Measurements from ENCODE around the gene NODAL.

Gene NODAL

DNA sequence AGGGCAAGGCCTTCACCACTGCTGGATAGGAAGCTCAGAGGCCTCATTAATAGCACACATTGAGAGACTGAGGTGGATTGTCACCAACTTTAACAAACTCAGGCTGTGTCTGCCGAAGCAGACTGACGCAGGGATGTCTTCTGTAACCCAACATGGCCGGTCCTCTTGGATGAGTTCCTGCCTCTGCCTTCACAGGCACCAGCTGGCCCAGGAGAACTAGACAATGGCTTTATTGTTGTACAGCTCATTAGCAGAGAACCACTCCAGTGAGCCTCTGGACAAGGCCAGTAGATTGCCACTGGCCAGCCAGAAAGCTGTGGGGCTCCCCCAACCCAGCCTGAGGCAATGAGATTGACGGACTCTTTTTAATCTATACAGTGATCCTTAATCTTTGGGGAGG lies 9.4 kb downstream of the NODAL start:
- no peak overlapping the region for H3K27ac ChIP-seq (ENCODE audit: low read depth, low read length)
- no peaks in the 10 kb centered on the region; the same call in 1 of the 2 replicates for H3K36me3 ChIP-seq (ENCODE audit: low read length)
- H4K20me1 ChIP-seq (ENCODE audit: low read depth, low read length), result no peaks in the 10 kb centered on the region
- no peaks in the 10 kb centered on the region for H3K79me2 ChIP-seq (ENCODE audit: insufficient read depth, low read length)
- no peak overlapping the region for H3K4me2 ChIP-seq (ENCODE audit: low read depth, low read length, poor library complexity, severe bottlenecking)
- no peaks in the 10 kb centered on the region for H3K9me2 ChIP-seq (replicated peaks; ENCODE audit: insufficient read depth, low read length)
- no peak overlapping the region for H3K9ac ChIP-seq (ENCODE audit: low read length)
- no peaks in the 10 kb centered on the region for H3K9me3 ChIP-seq (ENCODE audit: insufficient read depth, low read length)
- H3K27me3 ChIP-seq (ENCODE audit: low read length), result no peaks in the 10 kb centered on the region
- H3F3A ChIP-seq (ENCODE audit: insufficient read depth), result no peaks in the 10 kb centered on the region
- no peak overlapping the region for H2AFZ ChIP-seq (ENCODE audit: low read depth, low read length, severe bottlenecking)
- TF ChIP-seq CTCF (IDR thresholded peaks at IDR 0.05; ENCODE audit: insufficient read depth, low read length, poor library complexity, severe bottlenecking), result no peak
- no peak for TF ChIP-seq EZH2phosphoT487 (conservative IDR thresholded peaks at IDR 0.05; ENCODE audit: low read length)
- no peak overlapping the region for H3K4me3 ChIP-seq (ENCODE audit: insufficient read depth, low read length, poor library complexity, severe bottlenecking)

DNA sequence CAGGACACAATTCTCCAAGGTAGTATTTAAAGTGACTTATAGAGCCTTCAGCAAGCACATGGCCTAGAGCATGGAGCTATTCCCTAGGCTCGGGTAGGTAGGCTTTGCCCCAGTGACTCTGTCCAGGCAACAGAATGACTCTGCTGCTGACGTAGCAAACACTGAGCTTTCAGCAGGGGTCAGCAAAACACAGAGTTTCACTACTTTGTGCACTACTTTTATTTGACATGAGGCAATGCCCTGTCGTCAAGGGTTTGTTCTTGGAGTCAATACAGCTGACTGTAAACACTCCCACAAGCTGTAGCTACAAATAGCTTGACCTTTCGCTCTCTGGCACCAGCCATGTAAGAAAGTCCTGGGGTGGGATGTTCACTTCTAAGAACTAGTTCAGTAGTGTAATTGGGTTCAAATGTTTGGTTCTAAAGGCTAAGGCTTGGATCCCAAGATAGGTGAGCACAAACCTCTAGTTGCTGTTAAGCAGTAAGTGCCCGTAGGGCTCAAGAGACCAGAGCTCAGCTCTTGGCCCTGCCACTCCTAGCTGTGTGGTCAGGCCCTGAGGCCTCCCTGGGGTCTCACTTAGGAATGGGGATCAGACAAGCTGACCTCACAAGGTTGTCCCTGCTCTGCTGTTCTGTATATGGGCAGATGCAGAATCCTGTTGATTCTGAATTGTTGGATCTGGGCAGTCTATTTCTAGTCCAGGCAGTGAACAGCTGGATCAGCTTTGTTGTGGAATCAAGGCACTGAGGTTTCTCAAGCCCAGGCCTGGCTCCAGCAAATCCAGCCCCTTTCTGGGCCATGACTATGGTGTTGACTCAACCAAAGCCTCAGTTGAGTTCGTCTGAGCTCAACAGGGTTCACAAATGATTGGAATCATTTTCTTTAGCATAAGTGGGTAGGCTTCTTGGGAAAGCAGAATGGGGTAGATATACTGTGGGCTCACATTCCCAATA lies 10.7 kb downstream of the NODAL start:
- no peak overlapping the region for H3K27ac ChIP-seq (ENCODE audit: low read depth, low read length)

GRCh38 chr10:70426823-70427222 lies 14.7 kb downstream of the NODAL start:
- no peaks in the 10 kb centered on the region for H4K20me1 ChIP-seq (ENCODE audit: low read depth, low read length)
- no peaks in the 10 kb centered on the region for H3K79me2 ChIP-seq (ENCODE audit: insufficient read depth, low read length)
- no peak overlapping the region for H3K9ac ChIP-seq (ENCODE audit: low read length)
- H3K4me3 ChIP-seq (ENCODE audit: insufficient read depth, low read length, poor library complexity, severe bottlenecking), result no peak overlapping the region
- H3K9me3 ChIP-seq (ENCODE audit: insufficient read depth, low read length), result no peaks in the 10 kb centered on the region
- no peak overlapping the region for H3K27ac ChIP-seq (ENCODE audit: low read depth, low read length)
- H3K4me2 ChIP-seq (ENCODE audit: low read depth, low read length, poor library complexity, severe bottlenecking), result no peak overlapping the region
- H3K27me3 ChIP-seq (ENCODE audit: low read length), result no peaks in the 10 kb centered on the region
- H2AFZ ChIP-seq (ENCODE audit: low read depth, low read length, severe bottlenecking), result no peak overlapping the region
- no peaks in the 10 kb centered on the region for H3F3A ChIP-seq (ENCODE audit: insufficient read depth)
- TF ChIP-seq EZH2phosphoT487 (conservative IDR thresholded peaks at IDR 0.05; ENCODE audit: low read length) (no peak), CTCF (IDR thresholded peaks at IDR 0.05; ENCODE audit: insufficient read depth, low read length, poor library complexity, severe bottlenecking) (no peak)
- no peaks in the 10 kb centered on the region; the same call in 1 of the 2 replicates for H3K36me3 ChIP-seq (ENCODE audit: low read length)
- no peaks in the 10 kb centered on the region for H3K9me2 ChIP-seq (replicated peaks; ENCODE audit: insufficient read depth, low read length)

More for the DNA sequence above, 10.7 kb downstream of the NODAL start:
- Histone ChIP-seq H2AFZ (ENCODE audit: low read depth, low read length, severe bottlenecking) (no peak overlapping the region), H3F3A (ENCODE audit: insufficient read depth) (no peaks in the 10 kb centered on the region), H3K9me2 (replicated peaks; ENCODE audit: insufficient read depth, low read length) (no peaks in the 10 kb centered on the region), H3K36me3 (ENCODE audit: low read length) (no peaks in the 10 kb centered on the region; the same call in 1 of the 2 replicates), H3K27me3 (ENCODE audit: low read length) (no peaks in the 10 kb centered on the region), H3K9ac (ENCODE audit: low read length) (no peak overlapping the region), H3K9me3 (ENCODE audit: insufficient read depth, low read length) (no peaks in the 10 kb centered on the region), H3K4me3 (ENCODE audit: insufficient read depth, low read length, poor library complexity, severe bottlenecking) (no peak overlapping the region), H3K79me2 (ENCODE audit: insufficient read depth, low read length) (no peaks in the 10 kb centered on the region), H3K4me2 (ENCODE audit: low read depth, low read length, poor library complexity, severe bottlenecking) (no peak overlapping the region), H4K20me1 (ENCODE audit: low read depth, low read length) (no peaks in the 10 kb centered on the region)
- no peak for TF ChIP-seq CTCF (IDR thresholded peaks at IDR 0.05; ENCODE audit: insufficient read depth, low read length, poor library complexity, severe bottlenecking)
- no peak for TF ChIP-seq EZH2phosphoT487 (conservative IDR thresholded peaks at IDR 0.05; ENCODE audit: low read length)

Data from SU-DHL-6 (cell line).